ENCODE results near the gene KRT38.

GRCh38 chr17:41480581-41480980, 39.8 kb upstream of the KRT38 start:
- no peak for TF ChIP-seq CTCF (IDR thresholded peaks at IDR 0.05)
- no peak for TF ChIP-seq POLR2A (IDR thresholded peaks at IDR 0.05)

All from testis (tissue), 2 donors.